Right ventricle myocardium superior (tissue), 1 donor: ENCODE data around the gene OR2F1. TPM values are rescaled to one million over a fixed set of nuclear protein-coding genes. Genes with fewer than 3 reads are reported as not detected.

Experiments
- ATAC-seq: fragments of 200-7000 bp; cut with Tn5 transposase; one replicate; pipeline ENCODE4 v1.9.1; 2020; ENCODE audit warnings: mild to moderate bottlenecking; ENCODE audit not compliant: poor library complexity
- DNase-seq: peaks from one replicate; pipeline ENCODE4 v3.0.0-alpha.2; 2020
- intact Hi-C: fragments of 100-400 bp; cut with DNase I; formaldehyde crosslinking; loops from one replicate; pipeline ENCODE4 v1.11.2; 2022
- long read RNA-seq: library from polyadenylated mRNA; unstranded; transcript quantifications from one replicate; pipeline ENCODE4 v2.0.0, GENCODE V29; 2021
- total RNA-seq: library from RNA; stranded (reverse); fragmentation: NEBNext Ultra II Directional; extraction: Animal tissue kit (Norgen Biotek cat#: 25700); gene quantifications from one replicate; pipeline ENCODE4 v1.2.1, GENCODE V29; 2021
- donor health status: DM: no; HTN: yes; CAD: no; lungs with severe emphysema.

Gene OR2F1
- not detected for total RNA-seq
- long read RNA-seq, result 0 reads

GRCh38 chr7:143954544-143954943 is at the start of gene OR2F1:
Gene OR2F1 (plus strand): TSS chr7:143954844. CDS start chr7:143959971, 5,127 bp downstream.
- DNase-seq (no peak), ATAC-seq (no peak)
- intact Hi-C loops, result no loop called here

- intact Hi-C loops, result loop anchor here (10.0 kb wide), 1 partner anchor 119 kb away; no protein-coding TSS in a partner anchor
Observed at GRCh38 chr7:143905509-143905908, 49.1 kb upstream of the OR2F1 start.

GRCh38 chr7:143906151-143906550 is 48.5 kb upstream of the OR2F1 start:
- DNase-seq (no peak), ATAC-seq (no peak)
- intact Hi-C loops, result loop anchor here (10.0 kb wide), 1 partner anchor 119 kb away; no protein-coding TSS in a partner anchor

More at GRCh38 chr7:143905509-143905908, 49.1 kb upstream of the OR2F1 start:
- DNase-seq (no peak), ATAC-seq (no peak)

- intact Hi-C loops, result loop anchor here (10.0 kb wide), 1 partner anchor 118 kb away; no protein-coding TSS in a partner anchor
- no peak for DNase-seq
- ATAC-seq, result no peak
Observed at GRCh38 chr7:143906895-143907294, 47.7 kb upstream of the OR2F1 start.

GRCh38 chr7:143908120-143908519 is 46.5 kb upstream of the OR2F1 start:
- no peak for ATAC-seq
- intact Hi-C loops, result loop anchor here (10.0 kb wide), 1 partner anchor 117 kb away; no protein-coding TSS in a partner anchor

GRCh38 chr7:143909863-143910262 is 44.8 kb upstream of the OR2F1 start:
- no peak for DNase-seq
- ATAC-seq, result no peak
- intact Hi-C loops, result loop anchor here (10.0 kb wide), 1 partner anchor 115 kb away; no protein-coding TSS in a partner anchor

More at GRCh38 chr7:143908120-143908519, 46.5 kb upstream of the OR2F1 start:
- no peak for DNase-seq

GRCh38 chr7:143910473-143911248 is 44.0 kb upstream of the OR2F1 start:
- intact Hi-C loops, result no loop called here
- ATAC-seq (no peak), DNase-seq (no peak)

- ATAC-seq (no peak), DNase-seq (no peak)
- intact Hi-C loops, result no loop called here
Observed at GRCh38 chr7:143913945-143914615, 40.6 kb upstream of the OR2F1 start.

- intact Hi-C loops, result no loop called here
- no peak for DNase-seq
- ATAC-seq, result no peak
Observed at GRCh38 chr7:143914938-143915652, 39.5 kb upstream of the OR2F1 start.

GRCh38 chr7:143924851-143925250 is 29.8 kb upstream of the OR2F1 start:
- intact Hi-C loops, result no loop called here
- DNase-seq, result no peak
- no peak for ATAC-seq

GRCh38 chr7:143929224-143929920 is 25.3 kb upstream of the OR2F1 start:
- DNase-seq (no peak), ATAC-seq (no peak)
- intact Hi-C loops, result no loop called here

GRCh38 chr7:143931739-143932138 is 22.9 kb upstream of the OR2F1 start:
- DNase-seq, result no peak
- intact Hi-C loops, result no loop called here

GRCh38 chr7:143934526-143935325 is 19.9 kb upstream of the OR2F1 start, which contains the start of gene OR2F2:
Gene OR2F2 (plus strand): TSS chr7:143935233. CDS start chr7:143935233, 0 bp downstream.
- intact Hi-C loops, result no loop called here
- no peak for DNase-seq
- ATAC-seq, result no peak

More at GRCh38 chr7:143931739-143932138, 22.9 kb upstream of the OR2F1 start:
- no peak for ATAC-seq

- ATAC-seq, result no peak
- no peak for DNase-seq
- intact Hi-C loops, result no loop called here
Observed at GRCh38 chr7:143936087-143937009, 18.3 kb upstream of the OR2F1 start.

- DNase-seq (no peak), ATAC-seq (no peak)
- intact Hi-C loops, result no loop called here
Observed at GRCh38 chr7:143938379-143939243, 16.0 kb upstream of the OR2F1 start.

- ATAC-seq (no peak), DNase-seq (no peak)
Observed at GRCh38 chr7:143945423-143945822, 9.2 kb upstream of the OR2F1 start.

More at GRCh38 chr7:143945423-143945822, 9.2 kb upstream of the OR2F1 start:
- intact Hi-C loops, result no loop called here
